ENCODE results near the gene TPM3. TPM values are rescaled to one million over a fixed set of nuclear protein-coding genes. Genes with fewer than 3 reads are reported as not detected.

Gene TPM3
- total and polyA plus RNA-seq, 12 donors = 104 to 465 (median 269) TPM

DNA sequence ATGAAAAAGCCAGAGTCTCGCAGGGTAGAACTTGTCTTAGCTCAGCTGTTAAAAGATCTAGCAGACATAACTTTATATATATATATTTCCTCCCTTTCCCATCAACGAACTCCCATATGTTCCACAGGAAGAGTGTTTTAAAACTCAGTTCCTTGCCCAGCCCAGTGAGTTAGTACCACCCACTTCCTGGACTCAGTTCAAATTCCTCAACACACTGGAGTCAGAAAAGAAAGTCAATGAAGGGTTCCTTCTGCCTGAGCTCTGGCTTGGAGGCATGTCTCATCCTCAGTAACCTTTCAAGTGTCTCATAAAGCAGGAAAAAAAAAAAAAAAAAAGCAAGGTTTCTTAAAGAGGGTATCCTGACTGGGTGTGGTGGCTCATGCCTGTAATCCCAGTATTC is 15.6 kb downstream of the TPM3 start:
- H3K9me3 ChIP-seq (replicated peaks in 1 of 3) = no peaks in the 10 kb centered on the region
- H3K4me1 ChIP-seq (replicated peaks in 1 of 2) = peaks cover 55 to 59% of the 10 kb centered on the region in 2 donors
- H3K27me3 ChIP-seq = no peaks in the 10 kb centered on the region
- H3K36me3 ChIP-seq (replicated peaks in 1 of 2) = peaks cover 0 to 41% of the 10 kb centered on the region in 2 donors
- 39 to 58% (median 43%) methylated on average over 2 of the region's 2 CpGs for WGBS, 4 donors
- TF ChIP-seq POLR2A (IDR thresholded peaks at IDR 0.05) (no peak), CTCF (IDR thresholded peaks at IDR 0.05) (no peak)
- H3K4me3 ChIP-seq = no peak overlapping the region
- peak in 3 of 7 donors; percentile 49 for DNase-seq
- intact Hi-C loops (cut with DNase I) = no loop called here
- peak overlapping the region in 3 of 5 donors; percentile 32 to 51 (median 40) for H3K27ac ChIP-seq

- H3K4me3 ChIP-seq = no peak overlapping the region
- H3K9me3 ChIP-seq (replicated peaks in 1 of 3) = no peaks in the 10 kb centered on the region
- no peak overlapping the region for H3K27ac ChIP-seq
- 91 to 96% (median 94%) methylated on average over 4 of the region's 4 CpGs for WGBS, 4 donors
- H3K36me3 ChIP-seq (replicated peaks in 1 of 2) = peaks cover 0 to 58% of the 10 kb centered on the region in 2 donors
- H3K4me1 ChIP-seq (replicated peaks in 1 of 2) = peaks cover 38 to 49% of the 10 kb centered on the region in 2 donors
- intact Hi-C loops (cut with DNase I) = no loop called here
- TF ChIP-seq POLR2A (IDR thresholded peaks at IDR 0.05) (no peak), CTCF (IDR thresholded peaks at IDR 0.05) (no peak)
- no peak for DNase-seq
- no peaks in the 10 kb centered on the region for H3K27me3 ChIP-seq
Measured at GRCh38 chr1:154174654-154175053, 17.2 kb downstream of the TPM3 start.

DNA sequence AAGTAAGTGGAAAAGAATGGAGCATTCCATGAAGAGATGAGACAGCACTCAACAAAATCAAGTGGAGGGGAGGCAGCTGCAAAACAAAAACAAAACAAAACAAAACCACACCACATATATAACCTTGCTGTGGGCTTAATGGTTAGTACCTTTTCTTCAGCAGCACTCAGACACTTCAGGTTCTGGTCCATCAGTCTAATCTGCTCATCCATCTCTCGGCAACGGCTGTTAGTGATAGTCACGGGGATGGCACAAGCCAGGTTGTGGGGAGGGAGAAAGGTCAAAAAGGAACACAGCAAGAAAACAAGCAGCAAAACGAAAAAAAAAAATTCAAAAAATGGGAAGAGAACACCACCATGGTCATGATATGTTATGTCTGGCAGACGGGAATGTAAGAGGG is 20.0 kb downstream of the TPM3 start:
- WGBS, 4 donors = 85 to 87% (median 86%) methylated on average over 5 of the region's 5 CpGs
- Histone ChIP-seq H3K4me3 (no peak overlapping the region), H3K36me3 (replicated peaks in 1 of 2) (peaks cover 0 to 86% of the 10 kb centered on the region in 2 donors), H3K9me3 (replicated peaks in 1 of 3) (no peaks in the 10 kb centered on the region), H3K27ac (no peak overlapping the region), H3K27me3 (no peaks in the 10 kb centered on the region), H3K4me1 (replicated peaks in 1 of 2) (peaks cover 11 to 22% of the 10 kb centered on the region in 2 donors)
- no peak for DNase-seq
- intact Hi-C loops (cut with DNase I) = no loop called here
- TF ChIP-seq POLR2A (IDR thresholded peaks at IDR 0.05) = no peak
- TF ChIP-seq CTCF (IDR thresholded peaks at IDR 0.05) = no peak

- Histone ChIP-seq H3K27ac (peak overlapping the region in 2 of 5 donors; percentile 0 to 11), H3K36me3 (replicated peaks in 1 of 2) (peaks cover 0 to 92% of the 10 kb centered on the region in 2 donors), H3K4me1 (replicated peaks in 1 of 2) (peaks cover 7 to 15% of the 10 kb centered on the region in 2 donors), H3K27me3 (no peaks in the 10 kb centered on the region), H3K9me3 (replicated peaks in 1 of 3) (no peaks in the 10 kb centered on the region), H3K4me3 (no peak overlapping the region)
- 86 to 95% (median 94%) methylated on average over 4 of the region's 4 CpGs for WGBS, 4 donors
- intact Hi-C loops (cut with DNase I) = no loop called here
- TF ChIP-seq POLR2A (IDR thresholded peaks at IDR 0.05) (no peak), CTCF (IDR thresholded peaks at IDR 0.05) (no peak)
- no peak for DNase-seq
Measured at GRCh38 chr1:154171223-154171583, 20.7 kb downstream of the TPM3 start.

Data from adrenal gland (tissue), 12 donors.